Inferior parietal cortex (tissue), 1 donor: ENCODE measurements around the gene FAM120AOS.

Experiments
- DNase-seq: peaks from one replicate; pipeline ENCODE4 v3.0.0-alpha.2; 2016; ENCODE audit errors: extremely low spot score

Gene FAM120AOS

GRCh38 chr9:93467462-93467861, 14.1 kb upstream of the FAM120AOS start:
- no peak for DNase-seq

GRCh38 chr9:93467062-93467416, 13.7 kb upstream of the FAM120AOS start:
- DNase-seq = no peak

GRCh38 chr9:93466416-93467061, 13.2 kb upstream of the FAM120AOS start:
- no peak for DNase-seq

GRCh38 chr9:93465855-93466254, 12.5 kb upstream of the FAM120AOS start:
- DNase-seq = no peak

GRCh38 chr9:93464876-93465275, 11.5 kb upstream of the FAM120AOS start:
- no peak for DNase-seq

- DNase-seq = no peak
Measured at GRCh38 chr9:93464395-93464794, 11.0 kb upstream of the FAM120AOS start.

- DNase-seq = no peak
Measured at GRCh38 chr9:93463638-93464248, 10.4 kb upstream of the FAM120AOS start.

- DNase-seq = no peak
Measured at GRCh38 chr9:93461821-93462220, 8.4 kb upstream of the FAM120AOS start.

GRCh38 chr9:93461414-93461743, 8.0 kb upstream of the FAM120AOS start:
- no peak for DNase-seq

- DNase-seq = no peak
Measured at GRCh38 chr9:93460689-93461413, 7.5 kb upstream of the FAM120AOS start.

- no peak for DNase-seq
Measured at GRCh38 chr9:93459432-93459847, 6.1 kb upstream of the FAM120AOS start.

- no peak for DNase-seq
Measured at GRCh38 chr9:93458712-93459111, 5.3 kb upstream of the FAM120AOS start.

- DNase-seq = no peak
Measured at GRCh38 chr9:93457006-93457405, 3.6 kb upstream of the FAM120AOS start.

- no peak for DNase-seq
Measured at GRCh38 chr9:93456504-93456903, 3.1 kb upstream of the FAM120AOS start.

GRCh38 chr9:93456022-93456421, 2.6 kb upstream of the FAM120AOS start:
- no peak for DNase-seq

GRCh38 chr9:93452710-93453046, 703 bp downstream of the FAM120AOS start:
- no peak for DNase-seq

- no peak for DNase-seq
Measured at GRCh38 chr9:93451849-93452709, 1.3 kb downstream of the FAM120AOS start.

GRCh38 chr9:93450945-93451815, 2.2 kb downstream of the FAM120AOS start, which contains the start of gene FAM120A:
Gene FAM120A (plus strand): TSS chr9:93451685. CDS start chr9:93451916, 231 bp downstream.
- DNase-seq = peak; percentile 68

- DNase-seq = no peak
Measured at GRCh38 chr9:93447655-93448054, 5.7 kb downstream of the FAM120AOS start.

- no peak for DNase-seq
Measured at GRCh38 chr9:93446073-93446472, 7.3 kb downstream of the FAM120AOS start.

- no peak for DNase-seq
Measured at GRCh38 chr9:93440896-93441580, 12.3 kb downstream of the FAM120AOS start.
